GM12801 (cell line): ENCODE results near the gene OR2B2.

Source experiments
- TF ChIP-seq, protein P1 (sequence below): IDR thresholded peaks from one replicate; pipeline ENCODE4 v1.5.1; 2011; ENCODE audit warnings: control low read depth; ENCODE audit not compliant: insufficient read length; ENCODE audit errors: extremely low read depth

Gene OR2B2

GRCh38 chr6:27862396-27863066, 49.7 kb downstream of the OR2B2 start:
- TF ChIP-seq, protein P1, sequence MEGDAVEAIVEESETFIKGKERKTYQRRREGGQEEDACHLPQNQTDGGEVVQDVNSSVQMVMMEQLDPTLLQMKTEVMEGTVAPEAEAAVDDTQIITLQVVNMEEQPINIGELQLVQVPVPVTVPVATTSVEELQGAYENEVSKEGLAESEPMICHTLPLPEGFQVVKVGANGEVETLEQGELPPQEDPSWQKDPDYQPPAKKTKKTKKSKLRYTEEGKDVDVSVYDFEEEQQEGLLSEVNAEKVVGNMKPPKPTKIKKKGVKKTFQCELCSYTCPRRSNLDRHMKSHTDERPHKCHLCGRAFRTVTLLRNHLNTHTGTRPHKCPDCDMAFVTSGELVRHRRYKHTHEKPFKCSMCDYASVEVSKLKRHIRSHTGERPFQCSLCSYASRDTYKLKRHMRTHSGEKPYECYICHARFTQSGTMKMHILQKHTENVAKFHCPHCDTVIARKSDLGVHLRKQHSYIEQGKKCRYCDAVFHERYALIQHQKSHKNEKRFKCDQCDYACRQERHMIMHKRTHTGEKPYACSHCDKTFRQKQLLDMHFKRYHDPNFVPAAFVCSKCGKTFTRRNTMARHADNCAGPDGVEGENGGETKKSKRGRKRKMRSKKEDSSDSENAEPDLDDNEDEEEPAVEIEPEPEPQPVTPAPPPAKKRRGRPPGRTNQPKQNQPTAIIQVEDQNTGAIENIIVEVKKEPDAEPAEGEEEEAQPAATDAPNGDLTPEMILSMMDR, result no peak

DNA sequence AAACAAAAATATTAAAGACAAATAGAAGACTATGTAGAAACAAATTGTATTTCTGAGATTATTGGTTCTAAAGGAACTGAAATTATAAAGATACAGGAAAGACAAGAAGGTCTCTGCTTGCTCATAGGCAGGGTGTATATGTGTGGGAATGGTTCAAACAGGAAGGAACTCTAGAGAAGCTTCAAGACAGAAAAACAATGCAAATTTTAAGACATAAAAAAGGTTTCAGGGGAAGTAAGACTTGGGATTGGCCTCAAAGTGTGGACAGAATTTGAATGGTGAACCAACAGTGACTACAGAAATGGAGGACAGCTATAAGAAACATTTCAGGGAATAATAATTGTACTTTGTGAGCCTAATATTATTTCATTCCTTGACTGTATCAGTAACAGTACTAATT, 50.3 kb downstream of the OR2B2 start:
- TF ChIP-seq, protein P1, result no peak

GRCh38 chr6:27861276-27861840, 50.8 kb downstream of the OR2B2 start:
- TF ChIP-seq, protein P1, result no peak
